HepG2 (cell line): ENCODE measurements around the gene NRL. TPM values are rescaled to one million over a fixed set of nuclear protein-coding genes. Genes with fewer than 3 reads are reported as not detected.

Experiments
- ATAC-seq: fragments of 200-7000 bp; cut with Tn5 transposase; 3 replicates; pipeline ENCODE4 v1.9.1; 2020; ENCODE audit warnings: mild to moderate bottlenecking, moderate library complexity
- BruUV-seq: library from RNA; stranded (reverse); fragments of 400-500 nt; replicated peaks from 2 replicates; lab custom pipeline; 2021; lab: Mats Ljungman, UMichigan
- CTCF ChIA-PET: fragments of 300-600 bp; formaldehyde crosslinking; extraction: SDS; loops from one replicate; lab custom pipeline; 2021; ENCODE audit warnings: low total read pairs, inconsistent platforms, low intra/inter-chr PET ratio; lab: Yijun Ruan, JAX
- POLR2A ChIA-PET: fragments of 350-600 bp; sonication (Branson Sonifier 250); formaldehyde crosslinking; loops from one replicate; lab custom pipeline; 2020; ENCODE audit warnings: antibody characterized with exemption, inconsistent platforms; lab: Yijun Ruan, JAX
- DNase-seq: peaks from one replicate; pipeline ENCODE4 v3.0.0-alpha.2; 2015; ENCODE audit warnings: low spot score
- FAIRE-seq: peaks from 3 replicates; lab custom pipeline; 2011; peaks lifted over from hg19 to GRCh38; lab: Jason Lieb, UNC
- H2AFZ ChIP-seq: one replicate; pipeline ENCODE4 v1.6.1; 2011; ENCODE audit warnings: low read length, inconsistent platforms
- H3K27ac ChIP-seq: fragments of 300-600 bp; 3 replicates; pipeline ENCODE4 v1.8.0; 2011; ENCODE audit warnings: mixed run types, mild to moderate bottlenecking, mixed read lengths, low read length, inconsistent platforms; ENCODE audit not compliant: insufficient read depth; ENCODE audit errors: extremely low read length
- H3K27me3 ChIP-seq, 2 experiments: fragments of 200-600 bp in 1 of 2; 2 replicates in 1 of 2; 3 replicates in 1 of 2; pipeline versions ENCODE4 v1.6.0 to v1.8.0; 2011; ENCODE audit warnings: low read length in 2 of 2, mild to moderate bottlenecking in 2 of 2, moderate library complexity in 2 of 2, inconsistent platforms in 1 of 2; ENCODE audit not compliant: insufficient read depth in 2 of 2, control insufficient read depth in 1 of 2
- H3K36me3 ChIP-seq, 2 experiments: fragments of 200-600 bp in 1 of 2; replicated peaks in 1 of 2; 2 replicates in 1 of 2; 3 replicates in 1 of 2; pipeline versions ENCODE4 v1.5.1 to v1.8.0; 2011; ENCODE audit warnings: low read length in 2 of 2, inconsistent platforms in 1 of 2; ENCODE audit not compliant: insufficient read depth in 2 of 2, control insufficient read depth in 1 of 2
- H3K4me1 ChIP-seq: 2 replicates; pipeline ENCODE4 v1.5.1; 2012; ENCODE audit warnings: low read length, inconsistent platforms; ENCODE audit not compliant: insufficient read depth
- H3K4me2 ChIP-seq: 2 replicates; pipeline ENCODE4 v1.6.0; 2011; ENCODE audit warnings: low read depth, low read length, inconsistent platforms
- H3K4me3 ChIP-seq, 3 experiments: fragments of 200-600 bp in 1 of 3; sonication (generic), shearing (Covaris generic) in 1 of 3; replicated peaks in 1 of 3; 2 replicates each; pipeline ENCODE4 v1.5.1; 2011 to 2016; ENCODE audit warnings: low read length in 3 of 3, inconsistent platforms in 2 of 3, low read depth in 2 of 3, mild to moderate bottlenecking in 2 of 3, control low read depth in 1 of 3, mixed read lengths in 1 of 3; ENCODE audit not compliant: insufficient read depth in 1 of 3
- H3K79me2 ChIP-seq: one replicate; pipeline ENCODE4 v1.6.1; 2011; ENCODE audit warnings: low read length, inconsistent platforms; ENCODE audit not compliant: insufficient read depth
- H3K9ac ChIP-seq: 2 replicates; pipeline ENCODE4 v1.6.0; 2011; ENCODE audit warnings: mild to moderate bottlenecking, low read depth, low read length, inconsistent platforms; ENCODE audit not compliant: insufficient read depth
- H3K9me3 ChIP-seq: 2 replicates; pipeline ENCODE4 v1.5.1; 2012; ENCODE audit warnings: mild to moderate bottlenecking, low read length
- H4K20me1 ChIP-seq: 2 replicates; pipeline ENCODE4 v1.6.0; 2011; ENCODE audit warnings: inconsistent platforms, mild to moderate bottlenecking, low read length, moderate library complexity; ENCODE audit not compliant: insufficient read depth
- AGO2 ChIP-seq: fragments of 200-400 bp; formaldehyde crosslinking; optimal IDR thresholded peaks from 2 replicates; pipeline ENCODE3; 2017; ENCODE audit warnings: mild to moderate bottlenecking, low read depth, low read length, moderate library complexity
- EHMT2 ChIP-seq: fragments of 200-600 bp; sonication (generic); IDR thresholded peaks from 2 replicates; pipeline ENCODE4 v1.7.0; 2017; ENCODE audit warnings: antibody characterized with exemption, low read depth, low read length, borderline replicate concordance
- HNF4G ChIP-seq, 2 experiments: sonication (generic) in 1 of 2; formaldehyde crosslinking in 1 of 2; IDR thresholded peaks; 2 replicates each; pipeline versions ENCODE4 v1.4.0 to v1.6.1; 2011 to 2020; ENCODE audit warnings: borderline replicate concordance in 2 of 2, low read depth in 2 of 2, mild to moderate bottlenecking in 2 of 2, low read length in 1 of 2, missing genetic modification reagents in 1 of 2, moderate library complexity in 1 of 2
- MATR3 ChIP-seq: sonication (generic); formaldehyde crosslinking; IDR thresholded peaks from 2 replicates; pipeline ENCODE4 v1.4.0; 2020; ENCODE audit warnings: missing genetic modification reagents
- PITX1 ChIP-seq: sonication (generic); formaldehyde crosslinking; IDR thresholded peaks from 2 replicates; pipeline ENCODE4 v1.5.1; 2020; ENCODE audit warnings: mild to moderate bottlenecking, missing genetic modification reagents
- PRDM15 ChIP-seq: sonication (generic); formaldehyde crosslinking; IDR thresholded peaks from 2 replicates; pipeline ENCODE4 v1.4.0; 2020; ENCODE audit warnings: missing genetic modification reagents
- SMARCE1 ChIP-seq: fragments of 450-650 bp; IDR thresholded peaks from 2 replicates; pipeline ENCODE4 v1.6.1; 2017; ENCODE audit warnings: borderline replicate concordance
- TRAFD1 ChIP-seq: sonication (generic); formaldehyde crosslinking; IDR thresholded peaks from 2 replicates; pipeline ENCODE4 v1.5.1; 2020; ENCODE audit warnings: missing genetic modification reagents, mild to moderate bottlenecking, borderline replicate concordance
- ZBTB38 ChIP-seq: sonication (generic); formaldehyde crosslinking; IDR thresholded peaks from 2 replicates; pipeline ENCODE4 v1.5.1; 2020; ENCODE audit warnings: mild to moderate bottlenecking, missing genetic modification reagents
- ZNF17 ChIP-seq: sonication (generic); formaldehyde crosslinking; IDR thresholded peaks from 2 replicates; pipeline ENCODE4 v1.5.0; 2020; ENCODE audit warnings: mild to moderate bottlenecking, missing genetic modification reagents
- ZNF33B ChIP-seq: sonication (generic); formaldehyde crosslinking; IDR thresholded peaks from 2 replicates; pipeline ENCODE4 v1.5.1; 2020; ENCODE audit warnings: mild to moderate bottlenecking, missing genetic modification reagents
- ZUFSP ChIP-seq: sonication (generic); formaldehyde crosslinking; IDR thresholded peaks from 2 replicates; pipeline ENCODE4 v1.9.0; 2021; ENCODE audit warnings: missing genetic modification reagents, mild to moderate bottlenecking, borderline replicate concordance
- WGBS: methylation state at CpG from one replicate; pipeline ENCODE4 v1.1.6; 2017; ENCODE audit warnings: low lambda C conversion rate; 5-methylcytosine and 5-hydroxymethylcytosine counted together
- in situ Hi-C: cut with HindIII; loops from 2 replicates; pipeline ENCODE4 v1.10.0; 2017; ENCODE audit warnings: low pct_unique_long_range_greater_than_20kb; ENCODE audit not compliant: extremely low pct_ligation_motif_present
- intact Hi-C: fragments of 100-400 bp; cut with micrococcal nuclease; formaldehyde crosslinking; loops from one replicate; pipeline ENCODE4 v1.10.0; 2022; ENCODE audit not compliant: unreplicated experiment
- polyA plus RNA-seq, 8 experiments: library from polyadenylated mRNA; depleted of rRNA in 3 of 8; stranded (reverse) in 7 of 8; unstranded in 1 of 8; fragments of >200 nt; fragmentation: Illumina TruSeq in 4 of 8; extraction: Trizol in 4 of 8; gene quantifications; 2 replicates each; pipeline versions ENCODE4 v1.2.1 to v1.2.3, GENCODE V29; 2011 to 2016; ENCODE audit warnings: low read depth in 4 of 8, missing spikeins in 1 of 8, mixed read lengths in 1 of 8; ENCODE audit not compliant: insufficient read depth in 1 of 8
- total RNA-seq, 5 experiments: library from RNA; depleted of rRNA; stranded (reverse); fragments of >200 nt; fragmentation: Illumina TruSeq; extraction: Trizol; gene quantifications; 2 replicates each; pipeline ENCODE4 v1.2.3, GENCODE V29; 2016; ENCODE audit warnings: low read depth in 1 of 5

Gene NRL
- total and polyA plus RNA-seq, 2 of the 13 experiments (the other 11 are each of a cell fraction or from before 2014, with no cell fraction given): 2.5 to 4.7 TPM

- no peak for TF ChIP-seq ZNF17 (CRISPR knock-in tag)
- peak; percentile 51 for TF ChIP-seq AGO2
- TF ChIP-seq MATR3 (CRISPR knock-in tag): 0 out of 2 replicates have a peak, but pooled peaks have one; percentile 89
- TF ChIP-seq ZUFSP (CRISPR knock-in tag): no peak
These were observed 17.4 kb upstream of the NRL start (continued) for GRCh38 chr14:24132061-24132685.

DNA sequence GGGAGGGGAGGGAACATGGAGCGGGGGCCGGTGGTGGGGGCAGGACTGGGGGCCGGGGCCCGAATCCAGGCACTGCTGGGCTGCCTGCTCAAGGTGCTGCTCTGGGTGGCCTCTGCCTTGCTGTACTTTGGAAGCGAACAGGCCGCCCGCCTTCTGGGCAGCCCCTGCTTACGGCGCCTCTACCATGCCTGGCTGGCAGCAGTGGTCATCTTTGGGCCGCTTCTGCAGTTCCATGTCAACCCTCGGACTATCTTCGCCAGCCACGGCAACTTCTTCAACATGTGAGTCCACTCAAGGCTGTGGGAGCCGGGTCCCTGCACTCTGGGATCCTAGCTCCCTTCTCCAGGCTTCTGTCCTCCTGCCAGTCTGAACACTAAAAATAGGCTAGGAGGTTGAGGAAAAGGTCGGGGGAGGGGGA lies 16.8 kb upstream of the NRL start:
- ChIA-PET POLR2A (interaction anchor here (0.6 to 22.7 kb wide), 8 partner anchors 9 to 79 kb away, joined by 3 to 977 read pairs (median 11); partner anchors contain the start of genes DCAF11, EMC9, IRF9 and NRL), CTCF (no interaction called here)
- H4K20me1 ChIP-seq: peaks cover under 1% of the 10 kb centered on the region; the same call in 1 of the 2 replicates
- in situ Hi-C loops (loop anchor here (25.0 kb wide), 1 partner anchor 819 kb away; the partner anchor contains the start of genes BCL2L2, PABPN1 and PPP1R3E), intact Hi-C loops (no loop called here)
- peak overlapping the region; percentile 48 for H3K27ac ChIP-seq
- H3K4me1 ChIP-seq: peaks cover 53% of the 10 kb centered on the region
- no TSS peak for BruUV-seq
- no peaks in the 10 kb centered on the region; a peak in 1 of 5 replicates for H3K27me3 ChIP-seq
- no peaks in the 10 kb centered on the region for H3K9me3 ChIP-seq
- DNase-seq (no peak), FAIRE-seq (no peak), ATAC-seq (peak; percentile 0; the same call in 2 of the 3 replicates)
- H3K4me2 ChIP-seq: peak overlapping the region; percentile 16
- H3K36me3 ChIP-seq: no peaks in the 10 kb centered on the region
- H3K79me2 ChIP-seq: peaks cover 5% of the 10 kb centered on the region
- 77% methylated on average over 15 of the region's 15 CpGs for WGBS
- no peak overlapping the region; the same call in 1 of the 2 replicates for H3K9ac ChIP-seq
- no peak overlapping the region for H3K4me3 ChIP-seq
- no peak overlapping the region for H2AFZ ChIP-seq
- 0 out of 2 replicates have a peak, but pooled peaks have one; percentile 36 for TF ChIP-seq ZNF33B (CRISPR knock-in tag)
- TF ChIP-seq PRDM15 (CRISPR knock-in tag): no peak
- 0 out of 2 replicates have a peak, but pooled peaks have one; percentile 4 for TF ChIP-seq TRAFD1 (CRISPR knock-in tag)
- TF ChIP-seq SMARCE1: no peak
- 0 out of 2 replicates have a peak, but pooled peaks have one; percentile 11 for TF ChIP-seq EHMT2
- TF ChIP-seq HNF4G (IDR thresholded peaks at IDR 0.05; ENCODE audit: borderline replicate concordance, low read depth, low read length): 0 out of 2 replicates have a peak, but pooled peaks have one; percentile 22
- TF ChIP-seq HNF4G (CRISPR knock-in tag; IDR thresholded peaks at IDR 0.05; ENCODE audit: borderline replicate concordance, low read depth): no peak
- no peak for TF ChIP-seq PITX1 (CRISPR knock-in tag)
- peak; percentile 53; the same call in 1 of the 2 replicates for TF ChIP-seq ZBTB38
